G401 (cell line): ENCODE measurements around the gene IKZF3. TPM values are rescaled to one million over a fixed set of nuclear protein-coding genes. Genes with fewer than 3 reads are reported as not detected.

Source experiments
- DNase-seq: peaks from one replicate; pipeline ENCODE4 v3.0.0-alpha.2; 2015; ENCODE audit warnings: low spot score
- in situ Hi-C: cut with HindIII; loops from 2 replicates; pipeline ENCODE4 v1.10.0; 2016; ENCODE audit warnings: low sequenced_read_pairs, mixed read lengths
- total RNA-seq: library from RNA; depleted of rRNA; stranded (reverse); fragments of >200 nt; shearing (Covaris generic); gene quantifications from 2 replicates; pipeline ENCODE4 v1.2.3, GENCODE V29; 2014

The IKZF3 gene
- total RNA-seq, 1 experiment from 2014 or later, result not detected

GRCh38 chr17:39791111-39791992 is 72.8 kb downstream of the IKZF3 start:
- DNase-seq, result no peak
- in situ Hi-C loops, result no loop called here

- DNase-seq, result no peak
- in situ Hi-C loops, result no loop called here
These were observed 76.2 kb downstream of the IKZF3 start for GRCh38 chr17:39787743-39788484.

- peak; percentile 6 for DNase-seq
- in situ Hi-C loops, result no loop called here
These were observed 77.1 kb downstream of the IKZF3 start for GRCh38 chr17:39787041-39787440.

- in situ Hi-C loops, result no loop called here
- DNase-seq, result no peak
These were observed 81.1 kb downstream of the IKZF3 start for GRCh38 chr17:39782980-39783379.

- in situ Hi-C loops, result no loop called here
- no peak for DNase-seq
These were observed 81.6 kb downstream of the IKZF3 start for GRCh38 chr17:39782481-39782880.

- in situ Hi-C loops, result no loop called here
- no peak for DNase-seq
These were observed 82.3 kb downstream of the IKZF3 start for GRCh38 chr17:39781861-39782213.

- in situ Hi-C loops, result no loop called here
- no peak for DNase-seq
These were observed 82.9 kb downstream of the IKZF3 start for GRCh38 chr17:39781031-39781860.

GRCh38 chr17:39777534-39778365 is 86.4 kb downstream of the IKZF3 start:
- in situ Hi-C loops, result no loop called here
- no peak for DNase-seq

- in situ Hi-C loops, result no loop called here
- no peak for DNase-seq
These were observed 87.9 kb downstream of the IKZF3 start for GRCh38 chr17:39776252-39776651.

GRCh38 chr17:39775031-39775430 is 89.1 kb downstream of the IKZF3 start:
- DNase-seq, result no peak
- in situ Hi-C loops, result no loop called here

- no peak for DNase-seq
- in situ Hi-C loops, result no loop called here
These were observed 90.1 kb downstream of the IKZF3 start for GRCh38 chr17:39774047-39774446.

GRCh38 chr17:39772987-39773934 is 90.9 kb downstream of the IKZF3 start:
- no peak for DNase-seq
- in situ Hi-C loops, result no loop called here

GRCh38 chr17:39772415-39772814 is 91.7 kb downstream of the IKZF3 start:
- in situ Hi-C loops, result no loop called here
- no peak for DNase-seq

- in situ Hi-C loops, result no loop called here
- no peak for DNase-seq
These were observed 94.0 kb downstream of the IKZF3 start for GRCh38 chr17:39769974-39770587.

- no peak for DNase-seq
- in situ Hi-C loops, result no loop called here
These were observed 97.0 kb downstream of the IKZF3 start for GRCh38 chr17:39767147-39767546.

- DNase-seq, result no peak
- in situ Hi-C loops, result no loop called here
These were observed 98.3 kb downstream of the IKZF3 start for GRCh38 chr17:39765766-39766165.

- no peak for DNase-seq
- in situ Hi-C loops, result no loop called here
These were observed 98.9 kb downstream of the IKZF3 start for GRCh38 chr17:39765175-39765574.
